Gastroesophageal sphincter (tissue), 3 donors: ENCODE measurements around the gene TNFRSF1A.

Experiments
- POLR2A ChIP-seq, 2 donors: fragments of 450-650 bp; IDR thresholded peaks; one replicate each; pipeline ENCODE4 v1.6.1; 2017; ENCODE audit warnings: antibody characterized with exemption in 2 of 2, mild to moderate bottlenecking in 2 of 2, moderate library complexity in 1 of 2
- TF ChIP-seq, protein P1 (sequence below), 4 experiments: fragments of 200-600 bp in 2 of 4; fragments of 450-650 bp in 2 of 4; sonication (generic) in 1 of 4; IDR thresholded peaks; one replicate each; pipeline ENCODE4 v1.5.1; 2017 to 2019; ENCODE audit warnings: antibody characterized with exemption in 4 of 4, mild to moderate bottlenecking in 2 of 4, moderate library complexity in 2 of 4

DNA sequence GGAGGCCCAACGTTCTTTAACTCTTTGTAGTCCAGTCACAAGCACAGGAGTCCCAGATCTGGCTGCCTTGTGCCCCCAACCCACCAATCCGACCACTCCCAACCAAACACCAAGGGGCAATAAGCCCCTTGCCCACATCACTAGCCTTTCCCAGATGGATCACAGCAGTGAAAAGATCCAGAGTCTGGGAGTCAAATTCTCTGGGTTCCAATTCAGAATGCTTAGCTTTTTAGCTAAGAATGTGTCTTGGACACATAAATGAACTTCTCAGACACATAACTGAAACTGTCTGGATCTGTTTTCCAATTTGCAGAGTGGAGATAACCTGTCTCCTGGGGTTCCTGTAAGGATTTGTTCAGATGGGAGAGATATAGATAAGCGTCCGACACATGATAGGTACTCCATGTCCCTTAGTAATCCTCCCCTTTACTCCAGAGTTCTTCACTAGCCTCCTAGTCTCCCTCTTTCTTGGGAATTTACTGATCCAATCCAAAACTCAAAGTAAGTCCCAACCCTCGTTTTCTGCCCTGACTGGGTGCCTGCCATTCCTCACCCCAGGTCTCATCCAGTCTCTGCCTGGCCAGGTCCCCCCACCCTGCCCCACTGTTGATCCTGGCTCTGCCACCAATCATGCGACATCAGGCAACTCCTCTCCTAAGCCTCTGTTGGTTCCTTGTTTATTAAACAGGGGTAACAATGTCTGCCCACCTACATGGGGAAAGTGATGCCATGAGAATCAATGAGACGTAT is 439 bp upstream of the TNFRSF1A start:
- TF ChIP-seq, protein P1, sequence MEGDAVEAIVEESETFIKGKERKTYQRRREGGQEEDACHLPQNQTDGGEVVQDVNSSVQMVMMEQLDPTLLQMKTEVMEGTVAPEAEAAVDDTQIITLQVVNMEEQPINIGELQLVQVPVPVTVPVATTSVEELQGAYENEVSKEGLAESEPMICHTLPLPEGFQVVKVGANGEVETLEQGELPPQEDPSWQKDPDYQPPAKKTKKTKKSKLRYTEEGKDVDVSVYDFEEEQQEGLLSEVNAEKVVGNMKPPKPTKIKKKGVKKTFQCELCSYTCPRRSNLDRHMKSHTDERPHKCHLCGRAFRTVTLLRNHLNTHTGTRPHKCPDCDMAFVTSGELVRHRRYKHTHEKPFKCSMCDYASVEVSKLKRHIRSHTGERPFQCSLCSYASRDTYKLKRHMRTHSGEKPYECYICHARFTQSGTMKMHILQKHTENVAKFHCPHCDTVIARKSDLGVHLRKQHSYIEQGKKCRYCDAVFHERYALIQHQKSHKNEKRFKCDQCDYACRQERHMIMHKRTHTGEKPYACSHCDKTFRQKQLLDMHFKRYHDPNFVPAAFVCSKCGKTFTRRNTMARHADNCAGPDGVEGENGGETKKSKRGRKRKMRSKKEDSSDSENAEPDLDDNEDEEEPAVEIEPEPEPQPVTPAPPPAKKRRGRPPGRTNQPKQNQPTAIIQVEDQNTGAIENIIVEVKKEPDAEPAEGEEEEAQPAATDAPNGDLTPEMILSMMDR (IDR thresholded peaks at IDR 0.05) = no peak
- no peak for TF ChIP-seq POLR2A (IDR thresholded peaks at IDR 0.05)
